GM23338 (cell line): ENCODE results near the gene CTNNA3. TPM values are rescaled to one million over a fixed set of nuclear protein-coding genes. Genes with fewer than 3 reads are reported as not detected.

ENCODE experiments used
- ATAC-seq: fragments of 200-7000 bp; cut with Tn5 transposase; 3 replicates; pipeline ENCODE4 v1.9.1; 2020
- DNase-seq: peaks from one replicate; pipeline ENCODE4 v3.0.0-alpha.2; 2015; ENCODE audit warnings: low spot score
- H2AFZ ChIP-seq: fragments of 200-600 bp; sonication (generic); 2 replicates; pipeline ENCODE4 v1.8.0; 2016; ENCODE audit warnings: antibody characterized with exemption, mild to moderate bottlenecking, moderate library complexity
- H3F3A ChIP-seq: fragments of 200-600 bp; sonication (generic); replicated peaks from 2 replicates; pipeline ENCODE4 v1.8.0; 2017; ENCODE audit warnings: antibody characterized with exemption, mixed run types, low read depth
- H3K27ac ChIP-seq: fragments of 200-600 bp; sonication (generic); 2 replicates; pipeline ENCODE4 v1.6.1; 2016; ENCODE audit warnings: low read depth
- H3K27me3 ChIP-seq: fragments of 200-600 bp; sonication (generic); 2 replicates; pipeline ENCODE4 v1.8.0; 2016; ENCODE audit warnings: mild to moderate bottlenecking, mixed run types, moderate library complexity; ENCODE audit not compliant: insufficient read depth
- H3K36me3 ChIP-seq: fragments of 200-600 bp; sonication (generic); 2 replicates; pipeline ENCODE4 v1.8.0; 2016; ENCODE audit warnings: mild to moderate bottlenecking; ENCODE audit not compliant: insufficient read depth
- H3K4me1 ChIP-seq: fragments of 200-600 bp; sonication (generic); 2 replicates; pipeline ENCODE4 v1.8.0; 2016; ENCODE audit warnings: mild to moderate bottlenecking, moderate library complexity; ENCODE audit not compliant: insufficient read depth
- H3K4me2 ChIP-seq: fragments of 200-600 bp; sonication (generic); 2 replicates; pipeline ENCODE4 v1.7.1; 2017; ENCODE audit warnings: mixed run types
- H3K4me3 ChIP-seq: fragments of 200-600 bp; sonication (generic); 2 replicates; pipeline ENCODE4 v1.6.1; 2016; ENCODE audit warnings: mixed run types
- H3K79me2 ChIP-seq: fragments of 200-600 bp; sonication (generic); replicated peaks from 2 replicates; pipeline ENCODE4 v1.8.0; 2017; ENCODE audit warnings: mild to moderate bottlenecking; ENCODE audit not compliant: insufficient read depth
- H3K9me2 ChIP-seq: fragments of 200-600 bp; sonication (generic); 2 replicates; pipeline ENCODE4 v1.8.0; 2017; ENCODE audit not compliant: insufficient read depth
- H4K20me1 ChIP-seq: fragments of 200-600 bp; sonication (generic); replicated peaks from 2 replicates; pipeline ENCODE4 v1.8.0; 2017; ENCODE audit warnings: mild to moderate bottlenecking; ENCODE audit not compliant: insufficient read depth
- H3K27ac Mint-ChIP-seq: 2 replicates; pipeline ENCODE4 v1.8.0; 2020; ENCODE audit warnings: inconsistent platforms, mild to moderate bottlenecking, moderate library complexity, mixed read lengths
- H3K27me3 Mint-ChIP-seq: 3 replicates; pipeline ENCODE4 v1.8.0; 2022; ENCODE audit warnings: low read depth, mild to moderate bottlenecking, moderate library complexity, mixed read lengths, inconsistent platforms; ENCODE audit not compliant: insufficient read depth, poor library complexity
- H3K36me3 Mint-ChIP-seq: 3 replicates; pipeline ENCODE4 v1.8.0; 2021; ENCODE audit warnings: low read depth, mild to moderate bottlenecking, inconsistent platforms, moderate library complexity, mixed read lengths
- H3K4me1 Mint-ChIP-seq: 3 replicates; pipeline ENCODE4 v1.8.0; 2020; ENCODE audit warnings: mild to moderate bottlenecking, inconsistent platforms, mixed read lengths
- H3K4me3 Mint-ChIP-seq: 3 replicates; pipeline ENCODE4 v1.8.0; 2021; ENCODE audit warnings: moderate library complexity, mild to moderate bottlenecking, inconsistent platforms, mixed read lengths
- H3K9me3 Mint-ChIP-seq: 3 replicates; pipeline ENCODE4 v1.8.0; 2020; ENCODE audit warnings: moderate library complexity, mild to moderate bottlenecking, inconsistent platforms, mixed read lengths
- CREB1 ChIP-seq: fragments of 250-450 bp; sonication (Bioruptor Pico); IDR thresholded peaks from 2 replicates; pipeline ENCODE4 v1.5.0; 2020; ENCODE audit warnings: low read depth, mild to moderate bottlenecking, moderate library complexity
- CTCF ChIP-seq, 2 experiments: fragments of 200-600 bp in 1 of 2; sonication (generic) in 1 of 2; conservative IDR thresholded peaks; 2 replicates each; pipeline versions ENCODE4 v1.5.1 to v1.6.1; 2016 to 2017; ENCODE audit warnings: antibody characterized with exemption in 2 of 2, low read depth in 2 of 2, mild to moderate bottlenecking in 2 of 2, moderate library complexity in 1 of 2
- ETS1 ChIP-seq: IDR thresholded peaks from 2 replicates; pipeline ENCODE4 v1.6.1; 2016; ENCODE audit warnings: antibody characterized with exemption
- EZH2 ChIP-seq: fragments of 200-600 bp; sonication (generic); IDR thresholded peaks from one replicate; pipeline ENCODE4 v1.8.0; 2017; ENCODE audit warnings: antibody characterized with exemption, mild to moderate bottlenecking, low read depth; ENCODE audit not compliant: unreplicated experiment
- EZH2phosphoT487 ChIP-seq: fragments of 200-600 bp; sonication (generic); IDR thresholded peaks from one replicate; pipeline ENCODE4 v1.8.1; 2018; ENCODE audit warnings: antibody characterized with exemption; ENCODE audit not compliant: unreplicated experiment
- JUNB ChIP-seq: IDR thresholded peaks from one replicate; pipeline ENCODE4 v1.6.1; 2016; ENCODE audit warnings: antibody characterized with exemption; ENCODE audit not compliant: unreplicated experiment
- NANOG ChIP-seq: IDR thresholded peaks from 2 replicates; pipeline ENCODE4 v1.6.1; 2016; ENCODE audit warnings: antibody characterized with exemption, borderline replicate concordance
- POLR2AphosphoS5 ChIP-seq: IDR thresholded peaks from 2 replicates; pipeline ENCODE4 v1.6.1; 2016; ENCODE audit warnings: antibody characterized with exemption, low read depth
- REST ChIP-seq: IDR thresholded peaks from one replicate; pipeline ENCODE4 v1.6.1; 2018; ENCODE audit warnings: antibody characterized with exemption; ENCODE audit not compliant: unreplicated experiment
- STAT1 ChIP-seq: IDR thresholded peaks from one replicate; pipeline ENCODE4 v1.6.1; 2016; ENCODE audit warnings: antibody characterized with exemption; ENCODE audit not compliant: unreplicated experiment
- ZNF114 ChIP-seq: fragments of 250-450 bp; sonication (Bioruptor Pico); IDR thresholded peaks from 2 replicates; pipeline ENCODE4 v1.5.0; 2020; ENCODE audit warnings: mild to moderate bottlenecking, moderate library complexity
- ZNF331 ChIP-seq: fragments of 250-450 bp; sonication (Bioruptor Pico); IDR thresholded peaks from 2 replicates; pipeline ENCODE4 v1.5.0; 2020; ENCODE audit warnings: low read depth, mild to moderate bottlenecking, moderate library complexity
- ZNF462 ChIP-seq: fragments of 250-450 bp; sonication (Bioruptor Pico); IDR thresholded peaks from 2 replicates; pipeline ENCODE4 v1.5.0; 2020; ENCODE audit warnings: mild to moderate bottlenecking, moderate library complexity
- polyA plus RNA-seq: library from polyadenylated mRNA; unstranded; fragments of >200 nt; fragmentation: Nextera tagmentation; extraction: Ambion mirVana; gene quantifications from 2 replicates; pipeline ENCODE4 v1.2.1, GENCODE V29; 2016
- total RNA-seq: library from RNA; depleted of rRNA; stranded (reverse); fragments of >200 nt; shearing (Covaris generic); gene quantifications from 2 replicates; pipeline ENCODE4 v1.2.3, GENCODE V29; 2014

CTNNA3 gene
- total and polyA plus RNA-seq, 2 experiments from 2014 or later = 0.71 to 3.3 TPM

- Histone ChIP-seq H4K20me1 (no peaks in the 10 kb centered on the region), H3K36me3 (no peaks in the 10 kb centered on the region), H3K4me3 (no peak overlapping the region), H3F3A (no peaks in the 10 kb centered on the region), H3K4me1 (no peaks in the 10 kb centered on the region), H3K9me2 (no peaks in the 10 kb centered on the region), H3K4me2 (no peak overlapping the region), H3K27ac (no peak overlapping the region), H3K27me3 (no peaks in the 10 kb centered on the region), H2AFZ (no peak overlapping the region), H3K79me2 (no peaks in the 10 kb centered on the region)
- Mint-ChIP-seq H3K4me1 (no peaks in the 10 kb centered on the region), H3K27me3 (no peaks in the 10 kb centered on the region), H3K36me3 (no peaks in the 10 kb centered on the region), H3K27ac (no peak overlapping the region), H3K9me3 (no peaks in the 10 kb centered on the region), H3K4me3 (no peak overlapping the region)
- TF ChIP-seq NANOG (no peak), JUNB (no peak), CREB1 (CRISPR knock-in tag) (no peak), ETS1 (no peak), POLR2AphosphoS5 (no peak), ZNF114 (CRISPR knock-in tag) (no peak), CTCF (conservative IDR thresholded peaks at IDR 0.05; ENCODE audit: low read depth in 2 of 2) (no peak), STAT1 (no peak), EZH2phosphoT487 (no peak), REST (no peak), ZNF462 (CRISPR knock-in tag) (no peak), ZNF331 (no peak), EZH2 (no peak)
- no peak for ATAC-seq
- no peak for DNase-seq
Observed at GRCh38 chr10:66767707-66768106, 928.3 kb downstream of the CTNNA3 start.
